HG03460 (cell line): ENCODE data around the gene RRP1.

Experiments
- ATAC-seq: cut with Tn5 transposase; IDR thresholded peaks from one replicate; pipeline ENCODE4 v1.9.1; 2021; ENCODE audit not compliant: unreplicated experiment

The RRP1 gene

GRCh38 chr21:43775795-43776430 is 13.5 kb upstream of the RRP1 start, which contains the start of gene CSTB:
TSS of gene CSTB (minus strand) at chr21:43776308. CDS start at chr21:43776269, 39 bp downstream.
- ATAC-seq, result peak; percentile 51

DNA sequence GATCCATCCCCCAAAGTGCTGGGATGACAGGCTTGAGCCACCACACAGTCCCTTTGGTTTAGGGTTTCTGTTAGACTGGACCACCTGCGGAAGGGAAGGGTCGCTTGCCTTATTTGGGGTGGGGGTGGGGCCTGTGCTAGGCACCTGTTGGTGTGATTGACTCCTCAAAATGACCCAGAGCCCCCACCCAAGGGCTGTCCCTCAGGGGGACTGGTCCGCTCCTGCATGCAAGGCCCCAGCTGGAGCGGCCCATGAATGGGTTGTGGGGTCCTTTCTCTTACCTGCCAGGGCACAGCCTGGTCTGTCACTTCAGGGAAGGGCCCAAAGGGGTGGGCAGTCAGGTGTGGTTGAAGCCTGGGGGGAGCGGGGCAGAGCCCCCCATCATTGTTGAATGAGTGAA is 11.4 kb upstream of the RRP1 start:
- no peak for ATAC-seq

GRCh38 chr21:43778469-43779335 is 10.7 kb upstream of the RRP1 start:
- no peak for ATAC-seq

- ATAC-seq, result no peak
Measured at GRCh38 chr21:43779660-43780059, 9.7 kb upstream of the RRP1 start.

DNA sequence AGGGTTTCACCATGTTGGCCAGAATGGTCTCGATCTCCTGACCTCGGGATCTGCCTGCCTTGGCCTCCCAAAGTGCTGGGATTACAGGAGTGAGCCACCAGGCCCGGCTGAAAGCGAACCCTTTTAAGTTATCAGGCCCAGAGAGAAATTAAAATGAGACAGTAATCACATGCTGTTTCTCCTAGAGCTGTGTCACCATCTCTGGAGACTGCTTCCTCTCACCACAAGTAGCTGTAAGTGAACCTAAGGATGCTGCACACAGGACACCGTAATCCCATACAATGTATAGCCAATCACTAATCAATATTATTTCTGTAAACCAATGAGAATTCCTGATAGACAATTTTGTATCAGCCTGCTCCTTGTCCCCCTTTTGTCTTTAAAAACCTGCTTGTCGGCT is 7.5 kb upstream of the RRP1 start:
- ATAC-seq, result no peak

- no peak for ATAC-seq
Measured at GRCh38 chr21:43782431-43783097, 6.8 kb upstream of the RRP1 start.

DNA sequence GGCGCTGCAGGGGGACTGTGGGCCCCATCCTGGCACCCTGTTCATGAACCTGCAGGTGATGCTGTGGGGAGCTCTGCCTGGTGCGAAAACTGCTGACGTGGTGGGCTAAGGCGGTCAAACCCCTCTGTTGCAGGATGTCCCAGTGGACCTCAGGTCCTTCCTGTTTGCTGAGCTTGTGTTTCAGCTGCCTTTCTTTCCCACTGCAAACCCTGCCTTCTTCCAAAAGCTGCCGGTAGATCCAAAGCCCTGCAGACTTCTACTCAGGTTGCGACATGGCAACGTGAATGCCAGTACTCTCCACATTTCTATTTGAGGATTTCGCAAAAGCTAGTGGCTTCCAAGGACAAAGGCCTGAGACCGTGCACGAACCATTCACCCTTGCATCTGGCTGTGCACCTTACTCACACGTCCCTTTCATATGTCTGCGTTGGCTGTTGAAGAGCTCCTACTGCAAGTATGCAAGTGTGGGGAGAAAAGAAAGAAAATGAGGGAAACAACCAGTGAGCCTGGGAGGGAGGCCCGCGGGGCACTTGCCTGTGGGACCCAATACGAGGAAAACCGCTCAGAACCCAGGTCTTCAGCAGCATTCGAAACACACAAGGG is 6.2 kb upstream of the RRP1 start:
- ATAC-seq, result no peak

- no peak for ATAC-seq
Measured at GRCh38 chr21:43785134-43785533, 4.2 kb upstream of the RRP1 start.

GRCh38 chr21:43786300-43786806 is 3.0 kb upstream of the RRP1 start:
- ATAC-seq, result no peak

DNA sequence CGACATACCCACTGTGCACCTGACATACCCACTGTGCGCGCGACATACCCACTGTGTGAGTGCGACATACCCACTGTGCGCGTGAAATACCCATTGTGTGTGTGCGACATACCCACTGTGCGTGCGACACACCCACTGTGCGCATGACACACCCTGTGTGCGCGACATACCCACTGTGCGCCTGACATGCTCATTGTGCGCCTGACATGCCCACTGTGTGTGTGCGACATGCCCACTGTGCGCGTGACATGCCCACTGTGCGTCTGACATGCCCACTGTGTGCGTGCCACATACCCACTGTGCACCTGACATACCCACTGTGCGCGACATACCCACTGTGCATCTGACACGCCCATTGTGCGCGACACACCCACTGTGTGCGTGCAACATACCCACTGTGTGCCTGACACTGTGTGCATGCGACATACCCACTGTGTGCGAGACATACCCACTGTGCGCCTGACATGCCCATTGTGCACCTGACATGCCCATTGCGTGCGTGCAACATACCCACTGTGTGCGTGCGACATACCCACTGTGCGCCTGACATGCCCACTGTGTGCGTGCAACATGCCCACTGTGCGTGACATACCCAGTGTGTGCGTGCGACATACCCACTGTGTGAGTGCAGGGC is 2.5 kb upstream of the RRP1 start:
- ATAC-seq, result no peak

- no peak for ATAC-seq
Measured at GRCh38 chr21:43790010-43790524, 690 bp downstream of the RRP1 start.

DNA sequence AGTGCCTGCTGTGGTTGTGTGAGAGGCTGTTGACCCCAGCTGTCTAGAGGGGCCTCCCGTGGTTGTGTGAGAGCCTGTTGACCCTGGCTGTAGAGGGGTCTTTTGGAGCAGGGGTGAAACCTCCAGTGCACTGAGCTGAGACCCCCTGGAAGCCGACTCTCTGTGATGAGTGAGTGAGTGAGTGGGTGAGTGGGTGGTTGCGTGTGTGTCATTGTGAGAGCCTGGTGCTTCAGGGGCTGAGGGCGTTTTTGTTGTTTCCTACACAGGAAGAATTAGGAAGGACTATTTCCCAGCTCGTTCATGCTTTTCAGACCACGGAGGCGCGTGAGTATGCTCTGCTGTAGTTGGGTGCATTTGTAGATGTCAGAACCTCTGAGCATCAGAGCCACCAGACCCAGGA is 3.0 kb downstream of the RRP1 start:
- ATAC-seq, result no peak

GRCh38 chr21:43793243-43793642 is 3.9 kb downstream of the RRP1 start:
- ATAC-seq, result no peak

GRCh38 chr21:43794311-43794710 is 4.9 kb downstream of the RRP1 start:
- no peak for ATAC-seq

DNA sequence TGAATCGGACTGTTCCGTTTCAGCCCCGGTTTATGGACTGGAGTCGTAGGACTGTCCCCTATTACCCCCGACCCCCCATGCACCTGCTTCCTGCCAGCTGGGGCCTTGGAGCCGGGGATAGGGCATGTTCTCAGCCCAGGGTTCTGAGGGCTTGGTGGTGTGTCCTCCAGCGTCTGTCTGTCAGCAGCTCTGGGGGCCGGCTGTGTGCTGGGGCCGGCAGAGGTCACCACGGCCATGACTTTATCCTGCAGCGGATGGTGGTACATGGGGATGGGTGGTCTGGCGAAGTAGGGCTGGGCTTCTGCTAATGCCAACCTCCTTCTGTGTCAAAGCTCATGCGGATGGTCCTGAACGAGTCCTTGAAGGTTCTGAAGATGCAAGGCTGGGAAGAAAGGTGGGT is 5.5 kb downstream of the RRP1 start:
- ATAC-seq, result no peak

DNA sequence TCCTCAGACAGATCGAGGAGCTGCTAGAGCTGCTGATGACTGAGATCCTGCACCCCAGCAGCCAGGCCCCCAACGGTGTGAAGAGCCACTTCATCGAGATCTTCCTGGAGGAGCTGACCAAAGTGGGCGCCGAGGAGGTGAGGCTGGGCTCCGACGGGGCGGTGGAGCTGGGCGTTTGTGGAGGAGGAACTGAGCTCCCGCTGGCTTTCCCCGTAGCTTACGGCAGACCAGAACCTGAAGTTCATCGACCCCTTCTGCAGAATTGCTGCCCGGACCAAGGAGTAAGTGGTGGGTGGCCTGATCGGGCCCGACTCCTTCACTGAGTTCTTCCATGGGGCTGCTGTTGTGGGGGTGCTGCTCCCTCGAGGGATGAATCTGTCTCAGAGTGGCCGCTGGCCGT is 8.0 kb downstream of the RRP1 start:
- ATAC-seq, result no peak

DNA sequence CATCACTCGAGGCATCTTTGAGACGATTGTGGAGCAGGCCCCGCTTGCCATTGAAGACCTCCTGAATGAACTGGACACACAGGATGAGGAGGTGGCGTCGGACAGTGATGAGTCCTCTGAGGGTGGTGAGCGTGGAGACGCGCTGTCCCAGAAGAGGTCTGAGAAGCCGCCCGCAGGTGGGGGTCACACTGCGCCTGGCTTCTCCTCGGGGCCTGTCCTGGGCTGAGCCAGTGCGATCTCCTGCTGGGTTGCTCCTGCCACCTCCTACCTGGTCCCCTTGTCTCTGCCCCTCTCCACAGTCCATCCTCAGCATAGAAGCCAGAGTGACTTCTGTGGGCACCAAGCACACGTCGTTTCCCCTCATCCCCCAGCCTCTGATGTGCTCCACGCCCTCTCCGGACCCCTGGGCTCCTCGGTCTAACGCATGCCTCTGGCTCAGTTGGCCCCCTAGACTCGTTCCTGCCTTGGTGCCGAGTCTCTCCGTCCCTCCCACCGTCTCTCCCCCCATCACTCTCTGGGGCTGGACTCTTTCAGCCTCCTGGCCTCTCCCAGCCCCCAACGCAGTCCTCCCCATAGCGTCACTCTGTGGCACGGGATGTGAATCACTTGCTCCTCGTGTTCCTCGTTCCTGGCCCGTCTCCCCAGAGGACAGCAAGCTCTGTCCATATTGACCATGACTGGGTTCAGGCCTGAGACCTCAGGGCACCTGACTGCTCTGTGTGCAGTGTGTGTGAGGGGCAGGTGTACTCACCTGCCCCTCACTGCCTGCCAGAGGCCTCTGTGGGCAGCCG is 8.7 kb downstream of the RRP1 start:
- no peak for ATAC-seq

GRCh38 chr21:43799301-43799840 is 10.0 kb downstream of the RRP1 start:
- no peak for ATAC-seq

DNA sequence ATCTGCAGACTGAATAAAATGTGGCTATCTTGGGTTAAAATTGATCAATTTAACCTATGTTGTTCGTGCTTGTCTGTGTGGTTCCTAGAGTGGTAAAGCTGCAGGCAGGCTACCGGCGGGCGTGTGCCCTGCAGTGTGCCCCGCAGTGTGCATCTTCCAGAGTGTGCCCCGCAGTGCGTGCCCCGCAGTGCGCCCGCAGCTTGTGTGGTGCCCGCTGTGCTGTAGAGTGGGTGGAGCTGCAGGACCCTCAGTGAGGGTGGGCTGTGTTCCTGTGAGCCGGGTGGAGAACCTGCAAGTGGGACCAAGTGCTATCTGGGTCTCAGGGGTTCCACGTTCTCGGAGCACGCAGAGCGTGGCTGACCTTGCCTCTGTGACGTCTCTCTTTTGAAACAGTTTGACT is 10.7 kb downstream of the RRP1 start:
- no peak for ATAC-seq

DNA sequence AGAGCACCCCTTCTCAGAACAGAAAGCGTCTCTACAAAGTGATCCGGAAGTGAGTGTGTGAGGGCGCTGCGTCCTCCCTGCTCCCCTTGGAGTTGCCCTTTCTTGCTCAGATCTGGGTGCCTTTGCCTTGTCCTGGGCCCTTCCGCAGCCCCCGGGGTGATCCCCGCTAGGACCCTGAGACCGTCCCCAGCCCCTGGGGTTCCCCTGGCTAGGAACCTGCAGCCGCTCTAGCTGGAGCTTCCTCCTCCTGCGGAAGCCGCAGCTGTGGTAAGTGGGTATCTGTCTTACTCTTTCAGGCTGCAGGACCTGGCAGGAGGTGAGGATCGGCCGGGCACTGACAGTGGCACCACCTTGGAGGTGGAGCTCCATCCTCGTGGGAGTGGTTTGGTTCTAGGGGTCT is 11.2 kb downstream of the RRP1 start:
- no peak for ATAC-seq
